ENCODE data around the gene DDN. TPM values are rescaled to one million over a fixed set of nuclear protein-coding genes. Genes with fewer than 3 reads are reported as not detected.

The DDN gene
- total RNA-seq, 1 donor from 2014 or later, result not detected

DNA sequence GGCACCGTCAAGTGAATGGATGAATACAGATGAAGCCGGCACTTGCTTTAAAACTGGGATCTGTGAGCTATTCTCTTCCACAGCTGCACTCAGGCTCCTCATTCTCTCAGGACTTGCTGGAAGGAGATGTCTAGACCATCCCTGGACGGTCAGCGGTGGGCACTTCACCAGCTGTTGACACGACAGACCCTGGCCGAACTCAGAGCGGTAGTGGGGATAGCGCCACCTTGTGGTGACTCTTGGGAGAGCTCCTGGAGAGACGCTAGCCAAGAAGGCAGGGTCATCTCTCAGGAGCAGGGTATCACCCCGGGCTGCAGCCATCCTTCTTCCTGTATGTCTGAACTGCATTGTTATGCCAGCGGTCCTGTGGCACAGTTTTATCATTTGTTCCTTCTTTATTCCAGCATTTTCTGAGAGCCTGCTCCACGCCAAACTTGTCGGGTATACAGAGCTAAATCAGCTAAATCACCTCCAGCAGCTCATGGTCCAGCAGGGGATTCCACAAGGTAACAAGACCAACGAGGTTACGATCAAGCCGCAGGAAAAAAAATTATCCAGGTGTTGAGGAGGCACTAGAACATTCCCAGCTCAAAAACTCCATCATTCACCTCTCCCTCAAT lies 11.0 kb downstream of the DDN start:
- ATAC-seq (peak; percentile 88), DNase-seq (peak; percentile 80)
- H3K36me3 ChIP-seq, result no peaks in the 10 kb centered on the region

DNA sequence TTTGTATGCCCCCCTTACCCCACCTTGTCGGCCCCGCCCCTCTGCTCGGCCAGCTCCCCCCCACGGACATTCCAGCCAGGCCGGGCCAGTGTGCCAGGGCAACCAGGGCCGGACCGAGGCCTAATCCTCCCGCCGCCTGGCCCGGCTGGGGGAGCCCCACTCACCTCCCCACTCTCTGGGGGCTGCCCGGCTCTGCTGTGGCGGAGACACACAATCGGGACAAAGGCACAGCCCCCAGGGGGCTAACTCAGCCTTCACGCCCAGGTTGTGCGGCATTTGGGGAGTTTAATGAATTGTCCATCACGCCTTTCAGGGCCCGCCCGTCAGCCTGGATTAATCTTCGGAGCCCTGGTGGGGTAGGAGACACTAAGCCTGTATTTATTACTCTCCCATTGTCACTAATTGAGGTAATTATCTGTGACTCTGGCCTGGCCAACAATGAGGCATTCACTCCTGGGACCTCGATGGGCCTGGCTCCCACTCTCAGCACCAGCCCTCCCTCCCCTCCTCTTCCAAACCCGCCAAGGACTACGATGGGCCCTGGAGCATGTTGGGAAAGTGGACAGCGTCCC lies 12.4 kb downstream of the DDN start:
- no peak overlapping the region for H3K27ac ChIP-seq
- no peak for ATAC-seq
- H3K36me3 ChIP-seq, result no peaks in the 10 kb centered on the region
- H3K4me3 ChIP-seq, result no peak overlapping the region
- no peaks in the 10 kb centered on the region for H3K4me1 ChIP-seq
- intact Hi-C loops (cut with DNase I), result no loop called here
- H3K9me3 ChIP-seq, result no peaks in the 10 kb centered on the region
- DNase-seq, result no peak
- H3K27me3 ChIP-seq, result peaks cover 67% of the 10 kb centered on the region
- TF ChIP-seq, protein P1, sequence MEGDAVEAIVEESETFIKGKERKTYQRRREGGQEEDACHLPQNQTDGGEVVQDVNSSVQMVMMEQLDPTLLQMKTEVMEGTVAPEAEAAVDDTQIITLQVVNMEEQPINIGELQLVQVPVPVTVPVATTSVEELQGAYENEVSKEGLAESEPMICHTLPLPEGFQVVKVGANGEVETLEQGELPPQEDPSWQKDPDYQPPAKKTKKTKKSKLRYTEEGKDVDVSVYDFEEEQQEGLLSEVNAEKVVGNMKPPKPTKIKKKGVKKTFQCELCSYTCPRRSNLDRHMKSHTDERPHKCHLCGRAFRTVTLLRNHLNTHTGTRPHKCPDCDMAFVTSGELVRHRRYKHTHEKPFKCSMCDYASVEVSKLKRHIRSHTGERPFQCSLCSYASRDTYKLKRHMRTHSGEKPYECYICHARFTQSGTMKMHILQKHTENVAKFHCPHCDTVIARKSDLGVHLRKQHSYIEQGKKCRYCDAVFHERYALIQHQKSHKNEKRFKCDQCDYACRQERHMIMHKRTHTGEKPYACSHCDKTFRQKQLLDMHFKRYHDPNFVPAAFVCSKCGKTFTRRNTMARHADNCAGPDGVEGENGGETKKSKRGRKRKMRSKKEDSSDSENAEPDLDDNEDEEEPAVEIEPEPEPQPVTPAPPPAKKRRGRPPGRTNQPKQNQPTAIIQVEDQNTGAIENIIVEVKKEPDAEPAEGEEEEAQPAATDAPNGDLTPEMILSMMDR (IDR thresholded peaks at IDR 0.05), result no peak

More for the DNA sequence above, 11.0 kb downstream of the DDN start:
- TF ChIP-seq, protein P1 (IDR thresholded peaks at IDR 0.05), result peak; percentile 84
- Histone ChIP-seq H3K9me3 (no peaks in the 10 kb centered on the region), H3K27me3 (peaks cover 55% of the 10 kb centered on the region), H3K4me3 (no peak overlapping the region), H3K27ac (no peak overlapping the region), H3K4me1 (no peaks in the 10 kb centered on the region)
- intact Hi-C loops (cut with DNase I), result no loop called here

DNA sequence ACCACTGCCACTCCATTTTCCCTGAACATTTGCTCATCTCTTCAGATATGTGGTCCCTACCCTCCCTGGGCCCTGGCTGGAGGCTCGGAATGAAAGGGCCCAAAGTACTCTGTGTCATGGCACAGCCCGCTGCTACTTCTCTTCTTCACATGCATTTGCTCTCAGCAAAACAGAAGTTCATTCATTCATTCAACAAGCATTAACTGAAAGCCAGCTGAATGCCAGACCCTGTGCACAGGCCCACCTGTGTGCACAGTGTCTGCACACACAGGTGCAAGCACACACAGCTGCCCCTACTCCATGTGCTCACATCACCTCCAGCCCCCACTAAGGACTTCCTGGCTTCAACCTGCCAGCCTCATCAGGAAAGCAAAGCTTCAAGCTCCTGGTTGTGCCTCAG lies 13.3 kb downstream of the DDN start:
- Histone ChIP-seq H3K9me3 (no peaks in the 10 kb centered on the region), H3K27ac (no peak overlapping the region), H3K4me3 (no peak overlapping the region), H3K27me3 (peaks cover 71% of the 10 kb centered on the region), H3K36me3 (no peaks in the 10 kb centered on the region), H3K4me1 (peaks cover 6% of the 10 kb centered on the region)
- no peak for ATAC-seq
- no peak for DNase-seq
- intact Hi-C loops (cut with DNase I), result no loop called here
- TF ChIP-seq, protein P1 (IDR thresholded peaks at IDR 0.05), result no peak

DNA sequence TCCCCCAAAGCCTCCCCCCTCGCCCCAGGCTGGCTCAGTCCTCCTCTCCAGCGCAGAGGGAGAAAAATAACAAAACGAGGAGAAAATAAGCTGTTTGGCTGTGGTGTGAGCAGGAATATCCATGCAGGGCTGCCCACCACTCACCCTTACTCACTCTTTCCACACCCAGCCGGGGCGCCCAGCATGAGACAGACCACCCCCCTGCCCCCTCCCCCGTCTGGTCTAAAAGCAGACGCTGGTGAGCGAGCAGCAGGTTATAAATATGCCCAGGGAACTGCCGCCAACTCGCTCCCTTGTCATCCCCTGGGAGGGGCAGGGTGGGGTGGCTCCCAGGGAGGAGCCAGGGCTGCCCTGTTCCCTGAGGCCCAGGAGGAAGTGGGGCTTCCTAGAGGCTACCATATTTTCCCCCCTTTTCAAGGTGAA lies 13.7 kb downstream of the DDN start:
- intact Hi-C loops (cut with DNase I), result no loop called here
- no peak for ATAC-seq
- no peak for DNase-seq
- no peak overlapping the region for H3K4me3 ChIP-seq
- TF ChIP-seq, protein P1 (IDR thresholded peaks at IDR 0.05), result no peak
- H3K9me3 ChIP-seq, result no peaks in the 10 kb centered on the region
- H3K27me3 ChIP-seq, result peaks cover 73% of the 10 kb centered on the region
- H3K27ac ChIP-seq, result no peak overlapping the region
- no peaks in the 10 kb centered on the region for H3K36me3 ChIP-seq
- peaks cover 10% of the 10 kb centered on the region for H3K4me1 ChIP-seq

DNA sequence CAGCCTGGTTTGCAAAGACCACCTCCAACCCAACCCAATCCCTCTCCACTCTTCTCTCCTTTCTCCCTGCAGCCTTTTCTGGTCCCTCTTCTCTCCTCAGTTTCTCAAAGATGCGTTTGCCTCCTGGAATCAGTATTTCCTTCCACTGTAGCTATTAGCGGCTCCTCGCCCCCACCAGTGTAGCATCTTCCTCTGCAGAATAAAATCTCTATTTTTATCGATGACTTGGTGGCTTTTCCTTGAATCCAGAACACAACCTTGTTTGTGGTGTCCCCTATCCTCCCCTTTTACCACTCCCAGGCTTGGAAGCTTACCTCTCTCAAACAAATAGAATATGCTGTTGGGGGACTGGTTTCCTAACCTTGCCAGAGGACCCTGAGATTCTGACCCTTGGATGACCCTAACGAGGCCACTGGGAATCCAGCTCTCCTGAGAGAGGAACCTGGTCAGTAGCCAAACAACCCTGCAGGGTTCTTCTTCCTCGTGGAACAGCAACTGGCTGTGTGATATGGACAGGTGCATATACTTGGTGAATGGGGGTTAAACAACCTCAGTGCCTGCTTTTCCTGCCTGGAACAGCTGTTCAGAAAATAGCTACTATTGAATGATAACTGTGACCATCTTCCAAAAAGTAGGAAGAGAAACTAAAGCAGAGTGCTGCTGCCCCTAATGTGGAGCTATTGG lies 16.6 kb downstream of the DDN start:
- no peaks in the 10 kb centered on the region for H3K9me3 ChIP-seq
- no peak overlapping the region for H3K4me3 ChIP-seq
- TF ChIP-seq, protein P1 (IDR thresholded peaks at IDR 0.05), result no peak
- H3K36me3 ChIP-seq, result no peaks in the 10 kb centered on the region
- H3K4me1 ChIP-seq, result peaks cover 35% of the 10 kb centered on the region
- H3K27ac ChIP-seq, result no peak overlapping the region
- H3K27me3 ChIP-seq, result peaks cover 80% of the 10 kb centered on the region
- ATAC-seq (no peak), DNase-seq (no peak)
- intact Hi-C loops (cut with DNase I), result no loop called here

Data from upper lobe of right lung (tissue), 1 donor.